ENCODE measurements around the gene CRK.
"Not testable (repeated sequence)": the region's sequence is repeated elsewhere in the genome, so short reads cannot be mapped to it uniquely, and the experiment has no call there.

CRK gene

DNA sequence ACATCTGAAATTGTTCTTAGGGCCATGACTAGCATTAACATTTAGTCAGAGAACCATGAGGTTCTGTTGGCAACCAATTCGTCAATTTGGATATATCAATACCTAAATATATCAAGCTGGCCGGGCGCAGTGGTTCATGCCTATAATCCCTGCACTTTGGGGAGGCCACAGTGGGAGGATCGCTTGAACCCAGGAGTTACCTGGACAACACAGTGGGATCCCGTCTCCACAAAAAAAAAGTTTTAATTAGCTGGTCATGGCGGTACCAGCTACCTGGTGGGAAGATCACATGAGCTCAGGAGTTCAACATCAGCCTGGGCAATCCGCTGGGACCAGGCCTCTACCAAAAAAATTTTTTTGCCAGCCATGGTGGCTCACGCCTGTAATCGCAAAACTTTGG is 64.5 kb downstream of the CRK start:
- H4K20me1 ChIP-seq (ENCODE audit: insufficient read depth, low read length) = peaks cover 95% of the 10 kb centered on the region
- no peak overlapping the region for H3K4me3 ChIP-seq (ENCODE audit: low read length)
- no peaks in the 10 kb centered on the region for H3K27me3 ChIP-seq (ENCODE audit: low read depth, low read length)
- no peak overlapping the region for H3K4me2 ChIP-seq (ENCODE audit: low read length)
- no peak overlapping the region for H2AFZ ChIP-seq (ENCODE audit: low read depth, low read length)
- H3K36me3 ChIP-seq (replicated peaks; ENCODE audit: low read depth, low read length) = peaks cover 13% of the 10 kb centered on the region
- no peaks in the 10 kb centered on the region for H3K9me3 ChIP-seq (ENCODE audit: insufficient read depth, low read length)
- no peak overlapping the region for H3K9ac ChIP-seq (ENCODE audit: low read length)
- 0 out of 2 replicates have a peak, but pooled peaks cover 3% of the 10 kb centered on the region for H3K4me1 ChIP-seq (ENCODE audit: low read length)
- no peak for TF ChIP-seq CTCF (IDR thresholded peaks at IDR 0.05; ENCODE audit: low read depth, low read length)
- no peak for TF ChIP-seq EZH2phosphoT487 (IDR thresholded peaks at IDR 0.05; ENCODE audit: low read depth)
- peaks cover 100% of the 10 kb centered on the region for H3K79me2 ChIP-seq (ENCODE audit: low read length)
- H3K27ac ChIP-seq (ENCODE audit: low read length) = no peak overlapping the region

- no peak for TF ChIP-seq CTCF (IDR thresholded peaks at IDR 0.05; ENCODE audit: low read depth, low read length)
- TF ChIP-seq EZH2phosphoT487 (IDR thresholded peaks at IDR 0.05; ENCODE audit: low read depth) = no peak
- H3K27me3 ChIP-seq (ENCODE audit: low read depth, low read length) = no peaks in the 10 kb centered on the region
- H3K4me1 ChIP-seq (ENCODE audit: low read length) = 0 out of 2 replicates have a peak, but pooled peaks cover 3% of the 10 kb centered on the region
- no peak overlapping the region for H3K4me2 ChIP-seq (ENCODE audit: low read length)
- H2AFZ ChIP-seq (ENCODE audit: low read depth, low read length) = no peak overlapping the region
- peaks cover 96% of the 10 kb centered on the region for H4K20me1 ChIP-seq (ENCODE audit: insufficient read depth, low read length)
- no peak overlapping the region for H3K9ac ChIP-seq (ENCODE audit: low read length)
- no peak overlapping the region for H3K27ac ChIP-seq (ENCODE audit: low read length)
- H3K9me3 ChIP-seq (ENCODE audit: insufficient read depth, low read length) = no peaks in the 10 kb centered on the region
- peaks cover 9% of the 10 kb centered on the region for H3K36me3 ChIP-seq (replicated peaks; ENCODE audit: low read depth, low read length)
- H3K4me3 ChIP-seq (ENCODE audit: low read length) = no peak overlapping the region
- peaks cover 100% of the 10 kb centered on the region for H3K79me2 ChIP-seq (ENCODE audit: low read length)
Measured at GRCh38 chr17:1390432-1391367, 65.3 kb downstream of the CRK start.

GRCh38 chr17:1387490-1388227 is 68.4 kb downstream of the CRK start:
- not testable (repeated sequence) for H3K36me3 ChIP-seq (replicated peaks; ENCODE audit: low read depth, low read length); H3K4me1 ChIP-seq (ENCODE audit: low read length); H3K4me2 ChIP-seq (ENCODE audit: low read length); H3K9me3 ChIP-seq (ENCODE audit: insufficient read depth, low read length); H3K27ac ChIP-seq (ENCODE audit: low read length); H3K27me3 ChIP-seq (ENCODE audit: low read depth, low read length); H3K4me3 ChIP-seq (ENCODE audit: low read length); H2AFZ ChIP-seq (ENCODE audit: low read depth, low read length); H3K9ac ChIP-seq (ENCODE audit: low read length)
- peaks cover 100% of the 10 kb centered on the region for H3K79me2 ChIP-seq (ENCODE audit: low read length)
- peaks cover 97% of the 10 kb centered on the region for H4K20me1 ChIP-seq (ENCODE audit: insufficient read depth, low read length)

- H3K9me3 ChIP-seq (ENCODE audit: insufficient read depth, low read length); H3K27ac ChIP-seq (ENCODE audit: low read length); H3K4me3 ChIP-seq (ENCODE audit: low read length); H3K27me3 ChIP-seq (ENCODE audit: low read depth, low read length); H2AFZ ChIP-seq (ENCODE audit: low read depth, low read length); H3K4me1 ChIP-seq (ENCODE audit: low read length); H3K9ac ChIP-seq (ENCODE audit: low read length); H3K4me2 ChIP-seq (ENCODE audit: low read length); H3K36me3 ChIP-seq (replicated peaks; ENCODE audit: low read depth, low read length): not testable (repeated sequence)
- peaks cover 96% of the 10 kb centered on the region for H4K20me1 ChIP-seq (ENCODE audit: insufficient read depth, low read length)
- peaks cover 100% of the 10 kb centered on the region for H3K79me2 ChIP-seq (ENCODE audit: low read length)
Measured at GRCh38 chr17:1386675-1387190, 69.3 kb downstream of the CRK start.

All from OCI-LY3 (cell line).